GM10248 (cell line): ENCODE measurements around the gene ARGLU1.

Source experiments
- CTCF ChIA-PET: fragments of 300-600 bp; sonication (Branson Sonifier 250); formaldehyde crosslinking; extraction: SDS; loops from one replicate; lab custom pipeline; 2021; ENCODE audit warnings: antibody characterized with exemption; lab: Yijun Ruan, JAX
- POLR2A ChIA-PET: fragments of 350-650 bp; sonication (Branson Sonifier 250); formaldehyde crosslinking; extraction: SDS; loops from one replicate; lab custom pipeline; 2020; ENCODE audit warnings: antibody characterized with exemption; lab: Yijun Ruan, JAX
- DNase-seq: peaks from one replicate; pipeline ENCODE4 v3.0.0; 2012; ENCODE audit errors: extremely low spot score
- TF ChIP-seq, protein P1 (sequence below): IDR thresholded peaks from 2 replicates; pipeline ENCODE4 v1.5.1; 2012; ENCODE audit warnings: mild to moderate bottlenecking, low read depth; ENCODE audit errors: extremely low read depth, missing control alignments, control extremely low read depth

The ARGLU1 gene

DNA sequence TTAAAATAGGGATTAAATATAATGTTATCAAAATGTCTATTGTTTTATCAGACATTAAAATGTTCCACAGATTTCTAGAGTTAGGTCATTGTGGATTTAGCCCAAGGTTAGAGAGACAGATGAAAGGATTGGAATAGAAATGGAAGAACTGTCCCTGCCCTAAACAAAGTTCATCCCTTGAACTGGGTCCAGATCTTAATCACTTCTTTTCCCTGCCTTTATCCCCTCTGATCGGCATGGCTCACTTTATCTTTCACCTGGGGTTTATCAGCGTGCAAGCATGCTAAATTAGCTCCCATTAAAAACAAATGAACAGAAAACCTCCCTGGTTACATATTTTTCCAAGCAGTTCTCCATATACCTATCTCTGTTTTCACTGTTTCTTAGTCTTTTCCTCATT is 23.4 kb upstream of the ARGLU1 start:
- CTCF ChIA-PET = no interaction called here
- no peak for DNase-seq
- TF ChIP-seq, protein P1, sequence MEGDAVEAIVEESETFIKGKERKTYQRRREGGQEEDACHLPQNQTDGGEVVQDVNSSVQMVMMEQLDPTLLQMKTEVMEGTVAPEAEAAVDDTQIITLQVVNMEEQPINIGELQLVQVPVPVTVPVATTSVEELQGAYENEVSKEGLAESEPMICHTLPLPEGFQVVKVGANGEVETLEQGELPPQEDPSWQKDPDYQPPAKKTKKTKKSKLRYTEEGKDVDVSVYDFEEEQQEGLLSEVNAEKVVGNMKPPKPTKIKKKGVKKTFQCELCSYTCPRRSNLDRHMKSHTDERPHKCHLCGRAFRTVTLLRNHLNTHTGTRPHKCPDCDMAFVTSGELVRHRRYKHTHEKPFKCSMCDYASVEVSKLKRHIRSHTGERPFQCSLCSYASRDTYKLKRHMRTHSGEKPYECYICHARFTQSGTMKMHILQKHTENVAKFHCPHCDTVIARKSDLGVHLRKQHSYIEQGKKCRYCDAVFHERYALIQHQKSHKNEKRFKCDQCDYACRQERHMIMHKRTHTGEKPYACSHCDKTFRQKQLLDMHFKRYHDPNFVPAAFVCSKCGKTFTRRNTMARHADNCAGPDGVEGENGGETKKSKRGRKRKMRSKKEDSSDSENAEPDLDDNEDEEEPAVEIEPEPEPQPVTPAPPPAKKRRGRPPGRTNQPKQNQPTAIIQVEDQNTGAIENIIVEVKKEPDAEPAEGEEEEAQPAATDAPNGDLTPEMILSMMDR = no peak
- POLR2A ChIA-PET = no interaction called here

DNA sequence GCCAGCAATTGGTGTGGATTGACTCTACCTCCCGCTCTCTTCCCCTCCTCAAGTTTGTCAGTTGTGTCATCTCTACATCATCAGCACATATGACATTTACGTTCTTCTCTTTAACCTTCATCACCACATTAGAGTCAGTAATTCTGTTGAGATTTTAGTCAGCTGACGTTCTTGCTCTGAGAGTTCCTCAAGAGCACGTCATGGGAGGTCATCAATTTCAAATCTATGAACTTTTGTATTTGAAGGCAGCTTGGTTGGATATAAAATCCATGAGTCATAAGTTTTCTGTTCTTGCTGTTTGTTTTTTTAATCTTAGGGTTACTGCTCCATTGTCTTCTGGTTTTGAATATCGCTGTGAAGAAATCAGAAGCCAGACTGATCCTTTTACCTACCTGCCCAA is 21.8 kb upstream of the ARGLU1 start:
- CTCF ChIA-PET = interaction anchor here (1.0 kb wide), 1 partner anchor 37 kb away, joined by 3 read pairs; no protein-coding TSS in a partner anchor
- DNase-seq = no peak
- TF ChIP-seq, protein P1 = no peak

DNA sequence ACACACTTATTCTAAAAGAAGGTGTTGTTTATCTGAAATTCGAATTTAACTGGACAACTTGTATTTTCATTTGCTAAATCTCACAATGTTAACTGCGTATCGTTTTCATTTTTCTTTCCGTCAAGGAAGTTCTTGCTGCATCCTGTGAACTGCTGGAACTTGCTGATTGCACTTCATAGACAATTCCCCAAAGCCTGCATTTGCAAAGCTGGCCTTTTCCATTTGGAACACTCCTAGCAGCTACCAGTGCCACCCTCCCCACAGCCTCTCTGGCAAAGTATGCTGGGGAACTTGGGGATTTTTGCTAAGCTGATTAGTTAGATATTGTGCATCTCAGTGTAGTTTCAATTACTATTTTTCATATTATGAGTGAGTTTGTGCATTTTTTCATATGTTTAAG is 20.4 kb upstream of the ARGLU1 start:
- ChIA-PET CTCF (interaction anchor here (0.8 to 1.8 kb wide), 6 partner anchors 9 to 53 kb away, joined by 3 to 5 read pairs (median 4); partner anchors contain the start of gene EFNB2), POLR2A (no interaction called here)
- no peak for DNase-seq
- TF ChIP-seq, protein P1 = no peak

More for the DNA sequence above, 21.8 kb upstream of the ARGLU1 start:
- POLR2A ChIA-PET = no interaction called here

DNA sequence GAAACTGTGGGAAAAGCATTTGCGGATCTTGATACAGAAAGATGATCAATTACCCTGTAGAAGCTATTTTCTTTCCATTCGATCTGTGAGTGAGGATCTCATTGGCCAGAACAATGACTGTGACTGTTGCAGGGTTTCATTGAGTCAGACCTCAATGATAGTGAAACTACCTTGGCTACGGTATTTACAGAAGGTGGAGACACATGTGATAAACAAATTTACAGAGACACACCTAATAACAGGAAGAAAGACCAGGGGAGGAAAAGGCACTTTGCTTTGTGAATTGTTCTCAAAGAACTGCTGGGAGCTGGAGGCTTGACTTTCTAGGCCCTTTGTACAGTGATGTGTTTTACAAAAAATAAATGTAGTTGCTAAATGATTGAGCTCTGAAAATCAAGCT is 19.9 kb upstream of the ARGLU1 start:
- DNase-seq = no peak
- POLR2A ChIA-PET = no interaction called here
- TF ChIP-seq, protein P1 = no peak
- CTCF ChIA-PET = interaction anchor here (0.7 to 1.8 kb wide), 6 partner anchors 10 to 628 kb away, joined by 3 to 5 read pairs (median 4); partner anchors contain the start of gene EFNB2

DNA sequence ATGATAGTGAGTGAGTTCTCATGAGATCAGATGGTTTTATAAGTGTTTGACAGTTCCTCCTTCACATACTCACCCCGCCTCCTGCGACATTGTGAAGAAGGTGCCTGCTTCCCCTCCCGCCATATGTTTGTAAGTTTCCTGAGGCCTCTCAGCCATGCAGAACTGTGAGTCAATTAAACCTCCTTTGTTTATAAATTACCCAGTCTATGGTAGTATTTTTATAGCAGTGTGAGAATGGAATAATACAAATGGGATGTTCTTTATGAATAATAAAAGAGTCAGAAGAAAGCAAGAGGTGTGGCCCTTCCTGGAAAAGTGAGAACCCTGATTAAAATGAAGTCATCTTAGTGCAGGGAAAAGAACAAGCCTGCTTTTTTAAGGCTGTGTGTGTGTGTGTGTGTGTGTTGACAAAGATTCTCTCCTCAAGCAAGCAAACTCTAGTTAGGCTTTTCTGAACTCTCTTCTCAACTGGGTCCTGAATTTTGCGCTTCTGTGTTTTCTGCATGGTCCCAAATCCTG is 18.8 kb upstream of the ARGLU1 start:
- TF ChIP-seq, protein P1 = no peak
- no peak for DNase-seq
- POLR2A ChIA-PET = no interaction called here
- CTCF ChIA-PET = no interaction called here

DNA sequence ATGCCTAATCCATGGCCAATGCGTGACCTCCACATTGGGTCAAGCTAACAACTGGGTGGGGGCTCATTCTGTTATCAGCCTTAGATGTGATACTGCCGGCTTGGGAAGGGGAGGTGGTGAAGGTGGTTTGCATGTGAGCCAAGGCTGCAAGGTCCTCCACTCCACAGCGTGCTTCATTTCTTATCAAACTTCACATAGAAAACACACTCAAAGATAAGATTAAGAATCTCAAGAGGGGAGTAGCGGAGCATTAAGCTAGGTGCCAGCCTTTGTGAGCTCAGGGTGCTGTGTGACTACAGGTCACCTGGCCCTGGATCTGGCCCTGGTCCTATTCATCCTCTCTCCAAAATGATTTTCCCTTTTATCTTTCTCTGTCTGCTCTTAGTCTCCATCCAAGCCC is 13.3 kb upstream of the ARGLU1 start:
- CTCF ChIA-PET = no interaction called here

More for the DNA sequence above, 13.3 kb upstream of the ARGLU1 start:
- TF ChIP-seq, protein P1 = no peak
- DNase-seq = no peak
- POLR2A ChIA-PET = no interaction called here
